Esophagus squamous epithelium (tissue), 5 donors: ENCODE measurements around the gene GCNT2. TPM values are rescaled to one million over a fixed set of nuclear protein-coding genes. Genes with fewer than 3 reads are reported as not detected.
"Not testable (repeated sequence)": the region's sequence is repeated elsewhere in the genome, so short reads cannot be mapped to it uniquely, and the experiment has no call there.

Experiments
- DNase-seq: peaks from one replicate; lab custom pipeline; 2025; lab: John Stamatoyannopoulos, UW
- H3K27ac ChIP-seq, 4 donors: fragments of 200-600 bp; sonication (generic); one replicate each; pipeline ENCODE4 v1.5.1; 2016 to 2019; ENCODE audit warnings: mild to moderate bottlenecking in 1 of 4
- H3K27me3 ChIP-seq, 4 donors: fragments of 200-600 bp; sonication (generic); 1 replicate in 3 of 4; 2 replicates in 1 of 4; pipeline versions ENCODE4 v1.5.1 to v1.6.0; 2017 to 2021; ENCODE audit warnings: antibody characterized with exemption in 1 of 4
- H3K36me3 ChIP-seq, 3 donors: fragments of 200-600 bp; sonication (generic); one replicate each; pipeline ENCODE4 v1.5.1; 2016 to 2019
- H3K4me1 ChIP-seq, 3 donors: fragments of 200-600 bp; sonication (generic); one replicate each; pipeline ENCODE4 v1.5.1; 2017 to 2019
- H3K4me3 ChIP-seq, 4 donors: fragments of 200-600 bp; sonication (generic); 1 replicate in 3 of 4; 2 replicates in 1 of 4; pipeline ENCODE4 v1.5.1; 2016 to 2019; ENCODE audit warnings: mild to moderate bottlenecking in 2 of 4, moderate library complexity in 1 of 4
- H3K9me3 ChIP-seq, 3 donors: fragments of 200-600 bp; sonication (generic); one replicate each; pipeline ENCODE4 v1.5.1; 2016 to 2019
- POLR2A ChIP-seq, 4 donors: fragments of 450-650 bp; IDR thresholded peaks; one replicate each; pipeline ENCODE4 v1.6.1; 2017; ENCODE audit warnings: antibody characterized with exemption in 4 of 4, mild to moderate bottlenecking in 4 of 4, moderate library complexity in 3 of 4
- WGBS, 2 donors: methylation state at CpG; one replicate each; pipeline ENCODE4 v1.1.5; 2018; 5-methylcytosine and 5-hydroxymethylcytosine counted together
- intact Hi-C: fragments of 100-400 bp; cut with DNase I; formaldehyde crosslinking; loops from one replicate; pipeline ENCODE4 v1.15.0; 2022
- total RNA-seq, 4 donors: library from RNA; depleted of rRNA; stranded (reverse); fragments of >200 nt; gene quantifications; one replicate each; pipeline ENCODE4 v1.1.0, GENCODE V29; 2016
- TF ChIP-seq, protein P1 (sequence below), 6 experiments: fragments of 450-650 bp in 4 of 6; fragments of 200-600 bp in 2 of 6; sonication (generic) in 2 of 6; IDR thresholded peaks; one replicate each; pipeline ENCODE4 v1.5.1; 2016 to 2019; ENCODE audit warnings: antibody characterized with exemption in 6 of 6, mild to moderate bottlenecking in 4 of 6, moderate library complexity in 4 of 6
- donor health status: DM: yes; HTN: yes; CAD: no.

GCNT2 gene
- total RNA-seq, 4 donors from 2014 or later = 6.9 to 17.2 (median 8.9) TPM

DNA sequence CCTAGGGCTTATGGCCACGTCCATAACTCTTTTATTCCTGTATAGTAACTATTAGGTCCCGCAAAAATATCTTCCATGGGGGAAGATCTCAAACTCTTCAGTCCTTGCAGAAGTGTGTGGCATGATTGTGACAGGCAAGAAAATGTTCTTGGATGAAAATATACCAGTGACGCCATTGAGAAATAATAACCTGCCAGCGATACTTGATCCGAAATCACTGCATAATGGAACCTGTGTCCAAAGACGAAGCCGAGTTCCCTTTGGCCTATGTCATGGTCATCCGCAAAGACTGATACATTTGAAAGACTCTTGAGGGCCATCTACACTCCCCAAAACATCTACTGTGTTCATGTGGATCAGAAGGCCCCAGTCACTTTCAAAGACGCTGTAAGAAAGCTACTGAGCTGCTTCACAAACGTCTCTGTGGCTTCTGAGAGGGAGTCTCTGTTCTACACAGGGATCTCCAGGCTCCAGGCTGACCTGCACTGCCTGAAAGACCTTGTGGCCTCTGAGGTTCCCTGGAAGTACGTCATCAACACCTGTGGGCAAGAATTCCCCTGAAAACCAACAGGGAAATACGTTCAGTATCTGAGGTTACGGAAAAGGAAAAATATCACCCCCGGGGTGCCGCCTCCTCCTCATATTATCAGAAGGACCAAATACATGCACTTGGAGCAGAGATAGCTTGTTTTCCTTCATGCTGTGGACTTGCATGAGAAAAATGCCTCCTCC lies 6.9 kb upstream of the GCNT2 start:
- no peak overlapping the region for H3K27ac ChIP-seq
- no peak overlapping the region for H3K4me3 ChIP-seq
- H3K4me1 ChIP-seq = peaks cover 0 to 24% (median 10%) of the 10 kb centered on the region in 3 donors
- H3K27me3 ChIP-seq = no peaks in the 10 kb centered on the region
- H3K9me3 ChIP-seq = no peaks in the 10 kb centered on the region
- 78 to 90% methylated on average over 9 to 15 of the region's 15 CpGs for WGBS, 2 donors
- no peak for DNase-seq
- no peaks in the 10 kb centered on the region for H3K36me3 ChIP-seq
- TF ChIP-seq POLR2A (IDR thresholded peaks at IDR 0.05) = no peak
- TF ChIP-seq, protein P1, sequence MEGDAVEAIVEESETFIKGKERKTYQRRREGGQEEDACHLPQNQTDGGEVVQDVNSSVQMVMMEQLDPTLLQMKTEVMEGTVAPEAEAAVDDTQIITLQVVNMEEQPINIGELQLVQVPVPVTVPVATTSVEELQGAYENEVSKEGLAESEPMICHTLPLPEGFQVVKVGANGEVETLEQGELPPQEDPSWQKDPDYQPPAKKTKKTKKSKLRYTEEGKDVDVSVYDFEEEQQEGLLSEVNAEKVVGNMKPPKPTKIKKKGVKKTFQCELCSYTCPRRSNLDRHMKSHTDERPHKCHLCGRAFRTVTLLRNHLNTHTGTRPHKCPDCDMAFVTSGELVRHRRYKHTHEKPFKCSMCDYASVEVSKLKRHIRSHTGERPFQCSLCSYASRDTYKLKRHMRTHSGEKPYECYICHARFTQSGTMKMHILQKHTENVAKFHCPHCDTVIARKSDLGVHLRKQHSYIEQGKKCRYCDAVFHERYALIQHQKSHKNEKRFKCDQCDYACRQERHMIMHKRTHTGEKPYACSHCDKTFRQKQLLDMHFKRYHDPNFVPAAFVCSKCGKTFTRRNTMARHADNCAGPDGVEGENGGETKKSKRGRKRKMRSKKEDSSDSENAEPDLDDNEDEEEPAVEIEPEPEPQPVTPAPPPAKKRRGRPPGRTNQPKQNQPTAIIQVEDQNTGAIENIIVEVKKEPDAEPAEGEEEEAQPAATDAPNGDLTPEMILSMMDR (IDR thresholded peaks at IDR 0.05) = no peak
- intact Hi-C loops = loop anchor here (10.0 kb wide), 1 partner anchor 181 kb away; the partner anchor contains the start of genes C6orf52 and PAK1IP1

DNA sequence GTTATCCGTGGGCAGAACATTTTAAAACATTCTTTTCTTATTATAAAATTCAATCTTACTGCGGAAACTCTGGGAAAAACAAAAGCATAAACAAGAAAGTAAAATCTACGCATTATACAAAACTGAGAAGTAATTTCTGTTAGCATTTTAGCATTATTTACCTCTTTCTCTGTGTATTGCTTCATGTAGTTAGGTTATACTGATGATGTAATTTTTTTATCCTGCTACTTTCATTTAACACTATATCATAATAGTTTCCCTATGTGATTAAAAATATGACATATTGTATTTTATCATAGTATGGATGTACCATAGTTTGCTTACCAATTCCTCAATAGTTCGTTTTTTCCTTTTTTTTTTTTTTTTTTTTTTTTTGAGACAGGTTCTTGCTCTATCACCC lies 4.2 kb upstream of the GCNT2 start:
- no peak for DNase-seq
- TF ChIP-seq, protein P1 (IDR thresholded peaks at IDR 0.05) = no peak
- no peak for TF ChIP-seq POLR2A (IDR thresholded peaks at IDR 0.05)
- WGBS, 2 donors = 86 to 88% methylated on average over 4 of the region's 4 CpGs
- no peaks in the 10 kb centered on the region for H3K27me3 ChIP-seq
- H3K4me1 ChIP-seq = peaks cover 0 to 42% (median 7%) of the 10 kb centered on the region in 3 donors
- intact Hi-C loops = loop anchor here (10.0 kb wide), 1 partner anchor 178 kb away; the partner anchor contains the start of genes C6orf52 and PAK1IP1
- H3K36me3 ChIP-seq = no peaks in the 10 kb centered on the region
- no peak overlapping the region for H3K4me3 ChIP-seq
- H3K9me3 ChIP-seq = no peaks in the 10 kb centered on the region
- H3K27ac ChIP-seq = no peak overlapping the region

DNA sequence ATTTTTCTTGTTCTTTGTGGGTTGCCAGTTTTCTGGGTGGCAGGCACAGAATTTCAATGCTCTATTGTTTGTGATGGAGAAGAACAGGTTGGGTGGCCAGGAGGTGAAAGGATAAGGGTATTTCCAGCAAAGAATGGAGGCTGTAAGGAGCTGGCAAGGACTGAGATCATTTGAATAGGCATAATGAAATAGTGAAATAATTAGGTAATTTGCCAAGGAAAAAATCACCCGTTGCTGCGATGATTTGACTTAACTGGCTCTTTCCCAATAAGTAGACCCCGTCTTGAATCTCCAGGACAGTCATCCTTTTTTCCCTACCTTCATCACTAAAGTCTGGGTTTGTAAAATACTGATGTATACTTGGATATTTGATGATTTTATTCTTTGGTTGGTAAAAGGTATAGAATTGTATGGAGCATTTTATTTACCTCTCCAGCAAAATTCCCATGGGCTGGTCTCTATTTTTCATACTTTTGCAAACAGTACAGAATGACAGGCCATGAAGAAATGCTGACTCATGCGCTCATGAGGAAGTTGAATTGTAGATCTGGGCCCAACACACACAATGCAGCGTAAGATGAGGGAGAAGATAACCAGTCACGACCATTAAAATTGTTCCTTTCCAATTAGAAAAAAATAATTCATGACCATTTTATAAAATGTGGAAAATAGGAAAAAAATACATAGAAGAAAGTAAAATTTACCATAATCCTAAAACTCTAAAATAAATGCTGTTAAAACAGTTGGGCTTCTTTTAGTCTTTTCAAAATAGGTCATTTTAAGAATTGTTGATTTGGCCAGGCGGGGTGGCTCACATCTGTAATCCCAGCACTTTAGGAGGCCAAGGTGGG lies 2.4 kb upstream of the GCNT2 start:
- H3K4me3 ChIP-seq = no peak overlapping the region

DNA sequence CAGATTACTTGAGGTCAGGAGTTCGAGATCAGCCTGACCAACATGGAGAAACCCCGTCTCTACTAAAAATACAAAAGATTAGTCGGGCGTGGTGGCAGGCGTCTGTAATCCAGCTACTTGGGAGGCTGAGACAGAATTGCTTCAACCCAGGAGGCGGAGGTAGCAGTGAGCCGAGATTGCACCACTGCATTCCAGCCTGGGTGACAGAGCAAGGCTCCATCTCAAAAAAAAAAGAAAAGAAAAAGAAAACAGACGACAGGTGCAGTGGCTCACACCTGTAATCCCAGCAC lies 1.8 kb upstream of the GCNT2 start:
- H3K27me3 ChIP-seq, DNase-seq, H3K4me3 ChIP-seq, H3K36me3 ChIP-seq, H3K9me3 ChIP-seq: not testable (repeated sequence)
- intact Hi-C loops = loop anchor here (10.0 kb wide), 1 partner anchor 175 kb away; the partner anchor contains the start of genes C6orf52 and PAK1IP1
- WGBS, 2 donors = 34 to 42% methylated on average over 8 of the region's 8 CpGs
- Histone ChIP-seq H3K4me1 (peaks cover 4 to 57% (median 7%) of the 10 kb centered on the region in 3 donors), H3K27ac (peak overlapping the region; percentile 54 to 85 (median 82))

More for the DNA sequence above, 2.4 kb upstream of the GCNT2 start:
- WGBS, 2 donors = 31 to 43% methylated on average over 7 of the region's 7 CpGs
- DNase-seq = no peak
- H3K36me3 ChIP-seq = no peaks in the 10 kb centered on the region
- TF ChIP-seq POLR2A (IDR thresholded peaks at IDR 0.05) = no peak
- TF ChIP-seq, protein P1 (IDR thresholded peaks at IDR 0.05) = no peak
- intact Hi-C loops = loop anchor here (10.0 kb wide), 1 partner anchor 176 kb away; the partner anchor contains the start of genes C6orf52 and PAK1IP1
- H3K9me3 ChIP-seq = no peaks in the 10 kb centered on the region
- no peaks in the 10 kb centered on the region for H3K27me3 ChIP-seq
- H3K27ac ChIP-seq = peak overlapping the region; percentile 54 to 85 (median 82)
- H3K4me1 ChIP-seq = peaks cover 4 to 57% (median 7%) of the 10 kb centered on the region in 3 donors

DNA sequence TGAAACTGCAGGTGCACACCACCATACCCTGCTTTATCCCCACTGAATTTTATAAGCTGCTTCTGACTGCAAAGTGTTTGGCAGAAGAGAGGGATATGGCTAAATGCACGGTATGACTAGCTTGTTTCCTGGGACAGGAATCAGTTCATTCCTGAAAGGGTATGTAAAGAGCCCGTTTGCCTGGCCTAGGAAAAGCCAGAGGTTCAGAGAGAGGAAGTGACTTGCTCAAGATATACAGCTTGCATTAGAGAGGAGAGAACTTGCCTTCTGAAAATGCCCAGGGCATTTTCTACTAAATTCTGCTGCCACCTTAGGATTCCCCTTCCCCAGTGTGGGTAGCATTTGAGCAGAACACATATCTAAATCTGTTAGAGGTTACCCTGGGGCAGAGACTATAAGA lies 683 bp upstream of the GCNT2 start:
- Histone ChIP-seq H3K9me3 (no peaks in the 10 kb centered on the region), H3K4me1 (peaks cover 4 to 57% (median 7%) of the 10 kb centered on the region in 3 donors), H3K36me3 (no peaks in the 10 kb centered on the region), H3K4me3 (peak overlapping the region in 3 of 4 donors; percentile 34 to 55 (median 37)), H3K27ac (peak overlapping the region; percentile 80 to 87 (median 84)), H3K27me3 (no peaks in the 10 kb centered on the region)
- DNase-seq = no peak
- WGBS, 2 donors = 19 to 23% methylated on average over 2 of the region's 2 CpGs
- TF ChIP-seq, protein P1 (IDR thresholded peaks at IDR 0.05) = no peak
- TF ChIP-seq POLR2A (IDR thresholded peaks at IDR 0.05) = no peak
- intact Hi-C loops = no loop called here
